SH-SY5Y (cell line): ENCODE results near the gene PRSS16.

Source experiments
- GATA2 ChIP-seq: IDR thresholded peaks from 2 replicates; pipeline ENCODE4 v1.6.1; 2011; ENCODE audit warnings: mild to moderate bottlenecking, low read depth, low read length
- GATA3 ChIP-seq: IDR thresholded peaks from 2 replicates; pipeline ENCODE4 v1.6.1; 2011; ENCODE audit warnings: low read depth, mild to moderate bottlenecking, low read length, moderate library complexity

PRSS16 gene

GRCh38 chr6:27247133-27247836 lies at the start of gene PRSS16:
Gene PRSS16 (plus strand): TSS chr6:27247701. CDS start chr6:27247738, 37 bp downstream.
- TF ChIP-seq GATA2 (no peak), GATA3 (no peak)

- no peak for TF ChIP-seq GATA3
- TF ChIP-seq GATA2: no peak
These were observed 41.9 kb upstream of the PRSS16 start for GRCh38 chr6:27205375-27206278.

- TF ChIP-seq GATA3 (no peak), GATA2 (no peak)
These were observed 40.7 kb upstream of the PRSS16 start for GRCh38 chr6:27206806-27207205.

- no peak for TF ChIP-seq GATA2
- no peak for TF ChIP-seq GATA3
These were observed 39.5 kb upstream of the PRSS16 start for GRCh38 chr6:27208042-27208441.

GRCh38 chr6:27209196-27209595 lies 38.3 kb upstream of the PRSS16 start:
- TF ChIP-seq GATA2 (no peak), GATA3 (no peak)

GRCh38 chr6:27209659-27210269 lies 37.7 kb upstream of the PRSS16 start:
- TF ChIP-seq GATA2 (no peak), GATA3 (no peak)

GRCh38 chr6:27213544-27214125 lies 33.9 kb upstream of the PRSS16 start:
- TF ChIP-seq GATA3: no peak
- no peak for TF ChIP-seq GATA2

- TF ChIP-seq GATA3 (no peak), GATA2 (no peak)
These were observed 33.3 kb upstream of the PRSS16 start for GRCh38 chr6:27214126-27214601.

GRCh38 chr6:27216874-27217273 lies 30.6 kb upstream of the PRSS16 start:
- no peak for TF ChIP-seq GATA2

- TF ChIP-seq GATA3: no peak
- TF ChIP-seq GATA2: no peak
These were observed 22.8 kb upstream of the PRSS16 start for GRCh38 chr6:27224729-27225128.

GRCh38 chr6:27228963-27229477 lies 18.5 kb upstream of the PRSS16 start:
- TF ChIP-seq GATA2: no peak

GRCh38 chr6:27230758-27231111 lies 16.8 kb upstream of the PRSS16 start:
- TF ChIP-seq GATA3 (no peak), GATA2 (no peak)

GRCh38 chr6:27234576-27234975 lies 12.9 kb upstream of the PRSS16 start:
- TF ChIP-seq GATA3 (no peak), GATA2 (no peak)

GRCh38 chr6:27237089-27237803 lies 10.3 kb upstream of the PRSS16 start:
- TF ChIP-seq GATA2 (no peak), GATA3 (no peak)
